Measurements from ENCODE around the gene ACER3. TPM values are rescaled to one million over a fixed set of nuclear protein-coding genes. Genes with fewer than 3 reads are reported as not detected.
"Not testable (repeated sequence)": the region's sequence is repeated elsewhere in the genome, so short reads cannot be mapped to it uniquely, and the experiment has no call there.

ACER3 gene
- polyA plus RNA-seq, 3 donors: 14.7 to 17.0 (median 15.3) TPM

DNA sequence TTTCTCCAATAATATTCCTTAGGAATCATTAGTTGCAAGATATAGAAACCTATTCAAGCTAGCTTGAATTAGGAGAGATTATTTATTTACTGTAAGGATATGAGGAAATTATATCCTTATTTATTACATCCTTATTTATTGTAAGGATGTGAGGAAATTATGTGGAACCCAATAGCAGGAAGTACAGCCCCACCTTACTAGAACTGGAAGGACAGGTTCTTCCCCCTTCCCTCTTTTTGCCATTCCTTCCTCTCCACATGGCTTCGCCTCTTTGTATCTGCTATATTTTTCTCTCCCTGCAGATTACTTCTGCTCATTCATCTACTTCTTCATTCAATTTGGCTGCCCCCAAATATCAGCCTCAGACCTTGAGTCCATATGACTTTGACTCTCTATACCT is 124.0 kb downstream of the ACER3 start:
- DNase-seq (ENCODE audit: low read depth in 3 of 3, low spot score in 2 of 3): no peak

DNA sequence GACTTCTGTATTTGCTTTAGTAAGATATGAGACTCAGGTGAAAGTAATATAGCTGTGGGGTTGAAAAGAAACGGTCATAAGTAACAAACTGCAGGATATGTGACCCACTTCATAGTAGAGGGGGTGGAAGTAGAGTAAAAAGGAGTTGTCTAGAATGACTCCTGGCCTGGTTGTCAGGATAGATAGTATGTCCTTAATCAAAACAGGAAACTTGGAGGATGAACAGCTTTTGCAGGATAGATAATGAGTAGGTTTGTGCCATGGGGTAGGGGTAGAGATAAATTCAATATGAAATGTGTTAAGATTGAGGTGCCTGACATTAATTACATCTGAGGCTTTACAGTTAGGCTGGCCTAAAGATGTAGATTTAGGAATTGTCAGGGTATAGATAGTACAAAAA is 126.5 kb downstream of the ACER3 start:
- no peak for DNase-seq (ENCODE audit: low read depth in 3 of 3, low spot score in 2 of 3)

DNA sequence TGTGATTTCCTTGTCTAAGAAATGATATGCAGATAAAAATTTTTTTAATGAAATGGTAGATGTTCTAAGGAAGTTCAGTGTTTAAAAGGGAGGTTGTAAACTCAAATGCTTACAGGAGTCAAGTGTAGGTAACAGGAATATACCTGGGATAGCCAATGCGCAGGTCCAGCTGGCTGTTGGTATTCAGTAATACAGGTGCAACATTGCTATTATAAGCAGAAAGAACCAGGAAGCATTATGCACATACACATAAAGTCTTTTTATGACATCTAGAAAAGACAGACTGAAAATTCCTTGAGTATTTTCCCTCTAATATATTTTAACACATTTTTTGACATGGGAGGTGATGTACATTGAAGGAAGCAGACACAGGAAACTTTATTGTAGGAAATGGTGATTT is 129.9 kb downstream of the ACER3 start:
- no peak for DNase-seq (ENCODE audit: low read depth in 3 of 3, low spot score in 2 of 3)

DNA sequence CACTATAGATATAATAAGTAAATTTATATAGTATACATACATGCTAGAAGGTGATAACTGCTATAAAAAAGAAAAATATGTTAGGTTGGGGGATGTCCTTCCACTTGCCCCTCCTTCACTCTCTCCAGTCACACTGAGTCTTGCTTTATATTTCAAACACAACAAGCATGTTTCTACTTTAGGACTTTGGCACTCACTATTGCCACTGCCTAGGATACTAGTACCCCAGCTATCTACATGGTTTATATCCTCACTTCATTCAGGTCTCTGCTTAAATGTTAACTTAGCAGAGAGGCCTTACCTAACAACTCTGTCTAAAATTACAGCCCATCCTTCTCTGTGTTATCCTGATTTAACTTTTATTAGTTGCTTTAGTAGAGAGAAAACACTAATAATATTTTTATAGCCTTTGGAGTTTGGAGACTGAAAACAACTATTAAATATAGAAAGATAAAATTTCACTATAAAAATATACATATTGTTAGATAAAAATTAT is 134.4 kb downstream of the ACER3 start:
- DNase-seq (ENCODE audit: low read depth in 3 of 3, low spot score in 2 of 3): no peak

DNA sequence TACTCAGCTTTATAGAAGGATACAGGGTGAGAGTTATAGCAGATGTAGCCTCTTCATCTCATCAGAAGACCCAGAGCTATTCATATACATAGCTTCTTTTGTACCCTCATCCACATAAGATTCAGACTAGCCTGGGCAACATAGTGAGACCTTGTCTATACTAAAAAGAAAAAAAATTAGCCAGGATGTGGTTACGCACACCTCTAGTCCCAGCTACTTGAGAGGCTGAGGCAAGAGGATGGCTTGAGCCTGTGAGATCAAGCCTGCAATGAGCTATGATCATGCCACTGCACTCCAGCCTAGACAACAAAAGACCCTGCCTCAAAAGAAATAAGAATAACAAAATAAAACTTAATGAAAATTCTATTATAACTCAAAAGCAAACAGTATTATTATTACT is 136.8 kb downstream of the ACER3 start:
- DNase-seq (ENCODE audit: low read depth in 3 of 3, low spot score in 2 of 3): no peak

DNA sequence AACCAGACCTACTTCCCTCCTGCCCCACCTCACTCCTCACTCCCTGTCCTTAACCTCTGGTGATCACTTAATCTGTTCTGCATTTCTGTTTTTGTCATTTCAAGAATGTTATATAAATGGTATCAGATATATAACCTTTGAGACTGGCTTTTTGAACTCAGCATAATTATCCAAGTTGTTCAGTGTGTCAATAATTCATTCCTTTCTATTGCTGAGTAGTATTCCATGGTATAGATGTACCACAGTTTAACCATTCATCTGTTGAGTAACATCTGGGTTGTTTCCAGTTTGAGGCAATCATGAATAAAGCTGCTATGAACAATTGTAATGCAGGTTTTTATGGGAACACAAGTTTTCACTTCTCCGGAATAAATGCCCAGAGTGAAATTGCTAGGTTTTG is 138.9 kb downstream of the ACER3 start:
- DNase-seq (ENCODE audit: low read depth in 3 of 3, low spot score in 2 of 3): no peak

DNA sequence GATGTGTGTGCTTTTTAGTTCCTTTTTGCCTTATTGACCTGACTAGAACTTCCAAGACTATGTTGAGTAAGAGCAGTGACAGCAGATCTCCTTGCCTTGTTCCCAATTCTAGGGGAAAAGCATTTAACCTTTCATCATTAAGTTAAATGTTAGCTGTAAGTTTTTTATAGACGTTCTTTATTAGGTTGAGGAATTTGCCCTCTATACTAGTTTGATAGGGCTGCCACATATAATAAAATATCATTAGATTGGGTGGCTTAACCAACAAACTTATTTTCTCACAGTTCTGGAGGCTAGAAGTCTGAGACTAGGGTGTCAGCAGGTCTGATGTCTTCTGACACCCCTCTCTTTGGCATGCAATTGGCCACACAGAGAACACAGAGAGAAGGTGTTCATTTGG is 140.9 kb downstream of the ACER3 start:
- DNase-seq (ENCODE audit: low read depth in 3 of 3, low spot score in 2 of 3): no peak

DNA sequence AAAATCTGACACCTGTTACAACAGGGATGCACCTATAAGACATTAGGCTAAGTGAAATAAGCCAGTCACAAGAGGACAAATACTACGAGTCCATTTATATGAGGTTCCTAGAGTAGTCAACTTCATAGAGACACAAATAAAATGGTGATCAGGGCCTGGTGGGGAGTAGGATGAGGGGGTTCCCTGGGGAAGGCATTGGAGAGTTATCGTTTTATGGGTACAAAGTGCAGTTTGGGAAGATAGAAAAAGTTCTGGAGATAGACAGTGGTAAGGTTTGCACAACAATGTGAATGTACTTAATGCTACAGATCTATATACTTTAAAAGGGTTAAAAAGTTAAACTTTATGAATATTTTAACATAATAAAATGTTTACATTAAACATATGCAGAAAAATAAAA is 142.1 kb downstream of the ACER3 start:
- DNase-seq (ENCODE audit: low read depth in 3 of 3, low spot score in 2 of 3): no peak

DNA sequence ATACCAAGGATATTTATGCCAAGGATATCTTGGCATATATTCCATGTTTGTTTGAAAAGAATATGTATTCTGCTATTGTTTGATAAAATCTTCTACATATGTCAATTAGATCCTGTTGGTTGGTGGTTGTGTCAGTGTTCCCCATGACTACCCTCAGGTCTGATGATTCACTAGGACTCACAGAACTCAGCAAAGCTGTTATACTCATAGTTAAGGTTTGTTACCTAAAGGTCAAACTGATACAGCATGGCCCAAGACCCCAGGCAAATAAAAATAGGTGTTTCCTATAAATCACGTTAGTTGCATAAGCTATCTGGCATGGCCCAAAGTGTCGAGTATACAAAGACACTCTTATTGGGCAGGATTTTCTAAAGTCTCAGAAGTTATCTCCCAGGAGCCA is 143.2 kb downstream of the ACER3 start:
- DNase-seq (ENCODE audit: low read depth in 3 of 3, low spot score in 2 of 3): no peak

DNA sequence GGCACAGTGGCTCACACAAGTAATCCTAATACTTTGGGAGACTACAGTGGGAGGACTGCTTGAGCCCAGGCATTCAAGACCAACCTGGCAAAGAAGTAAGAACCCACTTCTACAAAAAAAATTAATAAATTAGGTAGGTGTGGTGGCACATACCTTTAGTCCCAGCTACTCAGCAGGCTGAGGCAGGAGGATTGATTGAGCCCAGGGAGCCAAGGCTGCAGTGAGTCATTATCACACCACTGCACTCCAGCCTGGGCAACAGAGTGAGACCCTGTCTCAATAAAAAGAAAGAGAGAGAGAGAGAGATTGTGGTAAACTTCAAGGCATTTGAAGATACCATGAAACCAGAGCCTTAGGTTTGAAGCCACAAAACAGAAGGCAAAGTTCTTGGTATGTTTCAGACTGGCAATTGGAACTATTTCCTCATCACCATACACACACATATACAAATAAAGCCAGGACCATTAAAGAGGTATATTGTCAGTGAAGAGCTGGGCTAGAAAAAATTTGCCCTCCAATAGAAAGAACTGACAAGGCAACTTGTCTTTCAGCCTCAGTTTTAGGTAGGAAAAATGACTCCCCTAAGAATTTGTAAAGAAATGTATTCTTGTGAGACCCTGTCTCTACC is 148.9 kb downstream of the ACER3 start:
- DNase-seq (ENCODE audit: low read depth in 3 of 3, low spot score in 2 of 3): no peak

DNA sequence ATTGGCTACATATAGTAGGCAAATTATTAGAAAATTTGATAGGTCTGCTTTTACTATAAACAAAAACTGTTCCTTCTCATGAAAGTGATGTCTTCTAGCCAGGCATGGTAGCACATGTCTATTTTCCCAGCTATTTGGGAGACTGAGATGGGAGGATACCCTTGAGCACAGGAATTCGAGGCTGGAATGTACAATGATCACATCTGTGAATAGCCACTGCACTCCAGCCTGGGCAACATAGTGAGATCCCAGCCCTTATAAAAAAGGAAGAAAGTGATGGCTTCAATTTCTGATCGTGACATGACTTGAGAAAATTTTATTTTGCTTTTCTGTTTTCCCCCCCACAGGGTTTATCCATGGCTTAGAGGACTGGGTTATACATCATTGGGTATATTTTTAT is 154.0 kb downstream of the ACER3 start:
- DNase-seq (ENCODE audit: low read depth in 3 of 3, low spot score in 2 of 3): no peak

DNA sequence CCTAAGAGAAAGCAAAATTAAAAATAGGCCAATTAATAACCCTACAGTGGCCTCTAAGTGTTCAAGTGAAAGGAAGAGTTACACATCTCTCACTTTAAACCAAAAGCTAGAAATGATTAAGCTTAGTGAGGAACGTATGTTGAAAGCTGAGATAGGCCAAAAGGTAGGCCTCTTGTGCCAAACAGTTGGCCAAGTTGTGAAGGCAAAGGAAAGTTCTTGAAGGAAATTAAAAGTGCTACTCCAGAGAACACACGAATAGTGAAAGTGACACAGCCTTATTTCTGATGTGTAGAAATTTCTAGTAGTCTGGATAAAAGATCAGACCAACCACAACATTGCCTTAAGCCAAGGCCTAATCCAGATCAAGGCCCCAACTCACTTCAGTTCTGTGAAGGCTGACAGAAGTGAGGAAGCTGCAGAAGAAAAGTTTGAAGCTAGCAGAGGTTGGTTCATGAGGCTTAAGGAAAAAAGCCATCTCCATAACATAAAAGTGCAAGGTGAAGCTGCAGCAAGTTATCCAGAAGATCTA is 157.7 kb downstream of the ACER3 start:
- not testable (repeated sequence) for DNase-seq (ENCODE audit: low read depth in 3 of 3, low spot score in 2 of 3)

DNA sequence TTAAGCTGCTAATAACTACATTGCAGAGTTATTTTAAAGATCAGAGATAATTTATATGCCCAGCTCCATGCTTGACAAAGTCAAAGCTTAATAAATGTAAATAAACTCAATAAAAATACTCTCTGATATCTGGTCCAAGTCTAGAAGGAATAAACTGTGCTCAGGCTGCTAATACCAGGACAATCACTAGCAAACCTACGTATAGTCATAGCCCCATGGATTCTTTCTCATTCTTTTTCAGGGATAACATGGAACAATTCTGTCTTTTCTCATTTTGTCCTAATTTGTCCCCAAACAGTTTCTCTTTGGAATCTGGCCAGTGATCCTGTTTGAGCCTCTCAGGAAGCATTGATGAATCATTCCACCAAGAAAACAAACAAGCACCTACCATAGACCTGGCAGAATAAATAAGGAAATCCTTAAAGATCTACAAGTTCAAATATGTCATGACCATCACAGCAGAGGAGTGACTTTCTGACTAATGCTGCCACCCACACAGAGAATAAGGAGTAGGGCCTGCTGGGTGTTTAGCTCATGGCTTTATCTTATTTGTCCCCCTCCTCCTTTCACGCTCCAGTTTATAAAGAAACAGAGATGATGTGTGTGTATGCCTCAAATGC is 159.4 kb downstream of the ACER3 start:
- DNase-seq (ENCODE audit: low read depth in 3 of 3, low spot score in 2 of 3): no peak

DNA sequence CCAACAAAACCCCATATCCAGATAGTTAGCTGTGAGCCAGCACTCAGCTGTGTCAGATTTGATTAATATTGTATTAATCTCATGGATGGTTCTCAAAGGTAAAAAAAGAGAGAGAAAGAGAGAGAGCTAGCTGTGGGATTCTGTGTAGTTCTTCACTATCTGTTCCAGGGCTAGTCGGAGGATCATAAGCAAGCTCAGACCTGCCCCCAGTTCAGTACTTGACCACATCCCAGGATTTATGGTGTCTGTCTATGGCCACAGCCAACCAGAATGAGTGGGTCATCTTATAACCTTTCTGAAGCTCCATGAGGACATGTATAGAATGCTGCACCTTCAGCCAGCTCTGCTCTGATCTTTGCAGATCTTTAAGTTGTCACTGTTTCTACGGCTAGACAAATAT is 160.0 kb downstream of the ACER3 start:
- no peak for DNase-seq (ENCODE audit: low read depth in 3 of 3, low spot score in 2 of 3)

DNA sequence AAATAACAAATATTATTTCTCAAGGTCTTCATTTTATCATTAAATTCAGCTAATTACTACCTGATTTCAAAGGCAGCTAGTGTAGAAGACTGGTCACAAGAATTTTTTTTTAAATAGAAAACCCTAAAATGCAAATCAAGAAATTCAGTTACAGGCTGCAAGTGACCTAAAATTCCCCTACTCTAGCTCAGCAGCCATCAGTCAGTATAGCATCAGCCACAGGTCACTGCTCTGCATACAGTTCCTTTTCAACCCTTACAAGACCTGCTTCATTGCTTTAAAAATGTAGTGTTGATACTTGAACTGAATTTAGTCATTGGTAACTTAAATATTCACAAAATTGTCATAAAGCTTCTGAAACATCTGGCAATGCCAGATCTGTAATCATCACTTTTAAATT is 164.0 kb downstream of the ACER3 start:
- DNase-seq (ENCODE audit: low read depth in 3 of 3, low spot score in 2 of 3): no peak

DNA sequence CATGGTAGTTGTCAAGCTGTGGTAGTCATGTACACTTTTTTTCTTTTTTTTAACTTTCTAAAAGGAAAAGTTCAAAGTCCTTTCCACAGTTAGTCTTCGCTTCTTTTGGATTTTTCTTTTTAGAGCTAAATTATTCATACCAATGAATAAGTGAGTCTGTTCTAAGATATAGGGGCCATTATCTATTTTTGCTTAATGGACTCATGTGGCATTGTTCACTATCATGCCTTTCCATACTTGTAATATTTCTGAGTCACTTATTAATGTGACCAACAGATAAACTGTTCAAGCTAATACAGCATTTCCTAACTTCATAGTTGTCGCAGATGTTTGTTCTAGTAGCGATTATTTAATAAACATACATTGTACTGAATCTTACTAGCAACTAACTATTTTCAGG is 165.5 kb downstream of the ACER3 start:
- DNase-seq (ENCODE audit: low read depth in 3 of 3, low spot score in 2 of 3): no peak

DNA sequence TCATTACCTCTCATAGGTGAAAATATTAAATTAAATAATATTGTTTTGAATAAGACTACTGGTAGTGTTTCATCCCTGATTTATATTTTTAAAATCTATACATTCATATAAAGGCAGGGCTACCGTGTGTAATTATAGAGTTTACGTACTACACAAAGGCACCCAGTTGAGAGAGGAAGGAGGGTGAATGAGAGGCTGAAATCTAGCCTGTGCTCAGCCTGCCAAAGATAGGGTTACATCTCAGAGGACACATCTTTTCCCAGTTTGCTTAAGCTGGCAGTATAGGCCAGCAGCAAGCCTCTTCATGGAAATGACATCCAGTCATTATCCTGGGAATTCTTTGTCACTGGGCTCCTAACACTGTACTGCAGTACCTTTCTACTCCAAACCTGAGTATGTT is 166.0 kb downstream of the ACER3 start:
- DNase-seq (ENCODE audit: low read depth in 3 of 3, low spot score in 2 of 3): no peak

DNA sequence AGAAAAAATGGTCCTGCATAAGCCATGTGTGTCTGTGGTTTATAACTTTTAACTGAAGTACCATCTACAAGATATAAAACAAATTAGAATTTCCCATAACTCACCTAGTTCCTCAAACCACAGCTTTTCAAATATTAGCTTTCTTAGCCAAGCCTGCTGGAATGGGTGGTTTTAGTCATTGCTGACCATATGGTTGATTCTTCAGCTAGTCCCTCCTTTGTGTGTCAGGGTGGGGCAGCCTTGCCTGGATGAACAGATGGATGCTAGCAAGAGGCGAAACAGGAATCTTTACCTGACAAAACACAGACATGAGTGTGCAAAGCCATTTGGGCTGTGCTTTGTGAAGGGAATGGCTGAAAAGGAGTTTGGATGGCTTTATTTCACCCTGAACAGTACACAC is 166.6 kb downstream of the ACER3 start:
- DNase-seq (ENCODE audit: low read depth in 3 of 3, low spot score in 2 of 3): no peak

DNA sequence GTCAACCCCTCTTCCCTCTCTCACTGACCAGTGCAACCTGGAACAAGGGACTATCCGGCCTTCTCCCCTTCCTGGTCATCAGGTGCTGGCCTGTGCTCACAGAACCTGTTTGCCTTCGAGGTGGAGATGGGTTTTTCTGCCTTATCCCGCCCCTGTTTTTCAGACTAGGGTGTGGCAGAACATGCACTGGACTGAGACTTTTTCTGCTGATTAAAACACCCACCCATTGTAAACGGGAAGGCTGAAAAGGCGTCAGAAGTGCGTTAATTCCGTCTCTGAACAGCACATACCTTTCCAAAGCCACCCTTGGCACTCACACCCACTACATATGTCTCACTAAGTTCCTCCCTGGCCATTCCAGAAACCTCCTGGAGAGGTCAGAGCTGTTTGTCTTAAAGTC is 169.1 kb downstream of the ACER3 start:
- no peak for DNase-seq (ENCODE audit: low read depth in 3 of 3, low spot score in 2 of 3)

DNA sequence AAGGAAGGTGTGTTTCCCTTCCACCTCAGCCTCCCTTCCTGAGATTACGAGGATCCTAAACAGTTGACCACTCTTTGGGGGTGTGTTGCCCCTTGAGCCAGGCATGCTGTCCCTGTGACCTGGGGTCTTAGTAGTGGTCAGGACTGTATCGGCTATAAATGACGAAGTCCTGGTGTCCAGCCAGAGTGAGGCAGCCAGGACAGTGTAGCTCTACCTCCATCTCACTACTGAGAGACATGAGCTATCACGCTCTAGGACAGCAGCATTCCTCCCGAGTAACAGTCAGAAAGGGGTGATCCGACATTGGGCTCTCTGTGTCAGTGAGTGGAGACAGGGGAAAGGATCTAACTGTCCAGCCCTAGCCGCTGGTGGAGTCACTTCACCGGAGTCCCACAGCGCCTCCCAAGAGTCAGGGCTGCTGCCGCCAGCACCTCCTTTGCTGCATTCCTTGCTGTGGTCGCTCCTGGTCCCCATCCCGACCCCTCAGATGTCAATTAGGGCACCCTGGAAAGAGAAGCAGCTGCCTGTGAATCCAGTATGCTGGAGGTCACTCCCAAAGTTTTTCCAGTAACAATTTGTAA is 170.2 kb downstream of the ACER3 start:
- DNase-seq (ENCODE audit: low read depth in 3 of 3, low spot score in 2 of 3): no peak

DNA sequence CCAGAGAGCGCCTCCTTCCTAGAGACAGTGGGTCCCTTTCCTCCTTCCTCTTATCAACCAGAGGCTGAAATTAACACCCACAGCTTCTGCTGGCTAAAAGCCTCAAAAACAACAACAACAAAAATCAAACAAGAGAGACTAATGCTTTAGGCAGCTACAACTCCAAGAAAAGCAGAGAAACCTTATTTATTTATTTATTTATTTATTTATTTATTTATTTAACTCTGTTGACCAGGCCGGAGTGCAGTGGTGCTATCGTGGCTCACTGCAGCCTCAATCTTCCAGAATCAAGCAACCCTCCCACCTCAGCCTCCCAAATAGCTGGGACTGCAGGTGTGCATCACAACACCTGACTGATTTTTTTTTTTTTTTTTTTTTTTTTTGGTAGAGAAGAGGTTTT is 170.9 kb downstream of the ACER3 start:
- DNase-seq (ENCODE audit: low read depth in 3 of 3, low spot score in 2 of 3): no peak

DNA sequence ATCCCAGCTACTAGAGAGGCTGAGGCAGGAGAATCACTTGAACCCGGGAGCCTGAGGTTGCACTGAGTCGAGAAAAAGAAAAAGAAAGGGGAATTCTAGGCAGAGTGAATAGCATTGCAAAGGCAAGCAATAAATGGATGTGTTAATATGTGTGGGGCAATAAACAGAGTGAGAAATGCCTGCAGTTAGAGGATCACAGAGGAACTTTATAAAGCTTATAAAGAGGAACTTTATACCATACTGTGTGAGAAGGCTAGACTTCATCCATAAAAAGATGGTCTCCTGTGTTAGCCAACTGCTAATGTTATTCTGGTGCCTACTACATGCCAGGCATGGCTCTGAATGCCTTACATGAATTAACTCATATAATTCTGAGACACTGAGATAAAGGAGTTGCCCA is 174.3 kb downstream of the ACER3 start:
- no peak for DNase-seq (ENCODE audit: low read depth in 3 of 3, low spot score in 2 of 3)

All from right renal cortex interstitium (tissue), 3 donors.